Thyroid gland (tissue), 4 donors: ENCODE results near the gene ASIC2. TPM values are rescaled to one million over a fixed set of nuclear protein-coding genes. Genes with fewer than 3 reads are reported as not detected.
"Not testable (repeated sequence)": the region's sequence is repeated elsewhere in the genome, so short reads cannot be mapped to it uniquely, and the experiment has no call there.

Experiments used
- DNase-seq, 2 donors: peaks; one replicate each; pipeline ENCODE4 v3.0.0-alpha.2; 2019
- H3K27ac ChIP-seq, 3 donors: fragments of 200-600 bp; sonication (generic); 1 replicate in 2 of 3; 2 replicates in 1 of 3; pipeline ENCODE4 v1.5.1; 2016 to 2019; ENCODE audit warnings: mild to moderate bottlenecking in 1 of 3, moderate library complexity in 1 of 3
- H3K27me3 ChIP-seq: fragments of 200-600 bp; sonication (generic); one replicate; pipeline ENCODE4 v1.5.1; 2019
- H3K36me3 ChIP-seq, 2 donors: fragments of 200-600 bp; sonication (generic); one replicate each; pipeline ENCODE4 v1.5.1; 2016 to 2019
- H3K4me1 ChIP-seq, 2 donors: fragments of 200-600 bp; sonication (generic); one replicate each; pipeline ENCODE4 v1.5.1; 2017 to 2019
- H3K4me3 ChIP-seq, 3 donors: fragments of 200-600 bp; sonication (generic); replicated peaks in 1 of 3; 1 replicate in 2 of 3; 2 replicates in 1 of 3; pipeline ENCODE4 v1.5.1; 2016; ENCODE audit warnings: mild to moderate bottlenecking in 1 of 3
- H3K9me3 ChIP-seq: fragments of 200-600 bp; sonication (generic); one replicate; pipeline ENCODE4 v1.5.1; 2017
- CTCF ChIP-seq, 6 experiments: fragments of 200-600 bp in 3 of 6; fragments of 450-650 bp in 3 of 6; sonication (generic) in 3 of 6; IDR thresholded peaks; one replicate each; pipeline ENCODE4 v1.5.1; 2016 to 2019; ENCODE audit warnings: antibody characterized with exemption in 6 of 6, mild to moderate bottlenecking in 2 of 6, inconsistent platforms in 1 of 6, moderate library complexity in 1 of 6
- POLR2A ChIP-seq, 2 donors: fragments of 450-650 bp; IDR thresholded peaks; one replicate each; pipeline ENCODE4 v1.6.1; 2017; ENCODE audit warnings: antibody characterized with exemption in 2 of 2, mild to moderate bottlenecking in 2 of 2, moderate library complexity in 1 of 2
- WGBS, 2 donors: methylation state at CpG; one replicate each; pipeline ENCODE4 v1.1.5; 2017; 5-methylcytosine and 5-hydroxymethylcytosine counted together
- intact Hi-C: fragments of 100-400 bp; cut with DNase I; formaldehyde crosslinking; loops from one replicate; pipeline ENCODE4 v1.15.1; 2023
- total RNA-seq, 4 donors: library from RNA; depleted of rRNA; stranded (reverse); fragments of >200 nt; gene quantifications; one replicate each; pipeline ENCODE4 v1.2.3, GENCODE V29; 2016

Gene ASIC2
- total RNA-seq, 4 donors from 2014 or later: not detected

DNA sequence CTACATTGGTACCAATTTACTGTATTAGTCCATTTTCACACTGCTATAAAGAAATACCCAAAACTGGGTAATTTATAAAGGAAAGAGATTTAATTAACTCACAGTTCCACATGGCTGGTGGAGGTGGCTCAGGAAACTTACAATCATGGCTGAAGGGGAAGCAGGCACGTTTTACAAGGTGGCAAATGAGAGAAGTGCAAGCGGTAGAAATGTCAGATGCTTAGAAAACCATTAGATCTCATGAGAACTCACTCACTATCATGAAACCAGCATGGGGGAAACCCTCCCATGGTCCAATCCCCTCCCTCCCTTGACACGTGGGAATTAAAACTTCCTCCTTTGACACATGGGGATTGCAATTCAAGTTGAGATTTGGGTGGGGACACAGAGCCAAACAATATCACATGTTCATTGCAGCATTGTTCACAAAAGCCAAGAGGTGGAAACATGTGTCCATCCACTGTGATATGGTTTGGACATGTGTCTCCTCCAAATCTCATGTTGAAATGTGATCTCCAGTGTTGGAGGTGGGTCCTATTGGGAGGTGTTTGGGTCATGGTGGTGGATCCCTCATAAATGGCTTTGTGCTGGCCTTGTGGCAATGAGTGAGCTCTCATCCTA lies 304.5 kb downstream of the ASIC2 start:
- TF ChIP-seq CTCF (IDR thresholded peaks at IDR 0.05) (no peak), POLR2A (IDR thresholded peaks at IDR 0.05) (no peak)
- Histone ChIP-seq H3K27ac (no peak overlapping the region), H3K27me3 (no peaks in the 10 kb centered on the region), H3K4me1 (no peaks in the 10 kb centered on the region), H3K4me3 (no peak overlapping the region), H3K36me3 (no peaks in the 10 kb centered on the region), H3K9me3 (no peaks in the 10 kb centered on the region)
- DNase-seq: no peak
- WGBS, 2 donors: 68 to 83% methylated on average over 3 of the region's 3 CpGs
- intact Hi-C loops: no loop called here

DNA sequence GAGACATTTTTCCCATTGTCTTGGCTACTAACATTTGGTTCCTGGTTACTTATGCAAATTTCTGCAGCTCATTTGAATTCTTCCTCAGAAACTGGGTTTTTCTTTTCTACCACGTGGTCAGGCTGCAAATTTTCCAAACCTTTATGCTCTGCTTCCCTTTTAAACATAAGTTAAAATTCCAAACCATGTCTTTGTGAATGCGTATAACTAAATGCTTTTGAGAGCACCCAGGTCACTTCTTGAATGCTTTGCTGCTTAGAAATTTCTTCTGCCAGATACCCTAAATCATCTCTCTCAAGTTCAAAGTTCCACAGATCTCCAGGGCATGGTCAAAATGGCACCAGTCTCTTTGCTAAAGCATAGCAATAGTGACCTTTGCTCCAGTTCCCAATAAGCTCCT lies 305.2 kb downstream of the ASIC2 start:
- H3K27ac ChIP-seq, H3K27me3 ChIP-seq, intact Hi-C loops, H3K36me3 ChIP-seq, DNase-seq, H3K9me3 ChIP-seq, H3K4me1 ChIP-seq, H3K4me3 ChIP-seq: not testable (repeated sequence)
- WGBS, 2 donors: 67 to 70% methylated on average over 2 of the region's 2 CpGs

DNA sequence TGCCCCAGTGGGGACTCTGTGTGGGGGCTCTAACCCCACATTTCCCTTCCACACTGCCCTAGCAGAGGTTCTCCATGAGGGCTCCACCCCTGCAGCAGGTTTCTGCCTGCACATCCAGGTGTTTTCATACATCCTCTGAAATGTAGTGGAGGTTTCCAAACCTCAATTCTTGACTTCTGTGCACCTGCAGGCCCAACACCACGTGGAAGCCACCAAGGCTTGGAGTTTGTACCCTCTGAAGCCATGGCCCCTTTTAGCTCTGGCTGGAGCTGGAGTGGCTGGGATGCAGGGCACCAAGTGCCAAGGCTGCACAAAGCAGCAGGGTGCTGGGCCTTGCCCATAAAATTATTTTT lies 305.7 kb downstream of the ASIC2 start:
- H3K9me3 ChIP-seq, H3K27ac ChIP-seq, H3K27me3 ChIP-seq, H3K4me3 ChIP-seq, intact Hi-C loops, DNase-seq, H3K4me1 ChIP-seq, H3K36me3 ChIP-seq: not testable (repeated sequence)
- WGBS, 2 donors: 18 to 36% methylated on average over 1 of the region's 1 CpG

- Histone ChIP-seq H3K9me3 (no peaks in the 10 kb centered on the region), H3K4me3 (no peak overlapping the region), H3K27me3 (no peaks in the 10 kb centered on the region), H3K4me1 (no peaks in the 10 kb centered on the region), H3K27ac (no peak overlapping the region), H3K36me3 (no peaks in the 10 kb centered on the region)
- TF ChIP-seq CTCF (IDR thresholded peaks at IDR 0.05) (no peak), POLR2A (IDR thresholded peaks at IDR 0.05) (no peak)
- intact Hi-C loops: no loop called here
- 74 to 76% methylated on average over 4 of the region's 4 CpGs for WGBS, 2 donors
- DNase-seq: no peak
These were observed 307.9 kb downstream of the ASIC2 start for GRCh38 chr17:32985050-32985756.

DNA sequence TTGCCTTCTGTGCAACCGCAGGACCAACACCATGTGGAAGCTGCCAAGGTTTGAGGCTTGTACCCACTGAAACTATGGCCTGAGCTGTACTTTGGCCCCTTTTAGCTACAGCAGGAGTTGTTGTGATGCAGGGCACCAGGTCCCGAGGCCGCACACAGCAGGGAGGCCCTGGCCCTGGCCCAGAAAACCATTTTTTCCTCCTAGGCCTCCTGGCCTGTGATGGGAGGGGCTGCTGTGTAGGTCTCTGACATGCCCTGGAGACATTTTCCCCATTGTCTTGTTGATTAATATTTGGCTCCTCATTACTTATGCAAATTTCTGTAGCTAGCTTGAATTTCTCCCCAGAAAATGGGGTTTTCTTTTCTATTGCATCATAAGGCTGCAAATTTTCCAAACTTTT lies 311.5 kb downstream of the ASIC2 start:
- DNase-seq, H3K27me3 ChIP-seq, H3K27ac ChIP-seq, intact Hi-C loops, H3K9me3 ChIP-seq, H3K4me3 ChIP-seq, H3K4me1 ChIP-seq, H3K36me3 ChIP-seq: not testable (repeated sequence)
- WGBS, 2 donors: 80 to 87% methylated on average over 3 of the region's 3 CpGs

- WGBS, 2 donors: 71 to 72% methylated on average over 2 of the region's 2 CpGs
- TF ChIP-seq CTCF (IDR thresholded peaks at IDR 0.05) (no peak), POLR2A (IDR thresholded peaks at IDR 0.05) (no peak)
- H3K27ac ChIP-seq: no peak overlapping the region
- no peaks in the 10 kb centered on the region for H3K36me3 ChIP-seq
- H3K9me3 ChIP-seq: no peaks in the 10 kb centered on the region
- no peaks in the 10 kb centered on the region for H3K4me1 ChIP-seq
- intact Hi-C loops: no loop called here
- H3K27me3 ChIP-seq: no peaks in the 10 kb centered on the region
- no peak for DNase-seq
- H3K4me3 ChIP-seq: no peak overlapping the region
These were observed 312.9 kb downstream of the ASIC2 start for GRCh38 chr17:32980230-32980629.
